Measurements from ENCODE around the gene WDR13.
A peak's percentile ranks its signal among the peaks of the same experiment; 100 is the strongest.
"Not testable (repeated sequence)": the region's sequence is repeated elsewhere in the genome, so short reads cannot be mapped to it uniquely, and the experiment has no call there.

WDR13 gene

DNA sequence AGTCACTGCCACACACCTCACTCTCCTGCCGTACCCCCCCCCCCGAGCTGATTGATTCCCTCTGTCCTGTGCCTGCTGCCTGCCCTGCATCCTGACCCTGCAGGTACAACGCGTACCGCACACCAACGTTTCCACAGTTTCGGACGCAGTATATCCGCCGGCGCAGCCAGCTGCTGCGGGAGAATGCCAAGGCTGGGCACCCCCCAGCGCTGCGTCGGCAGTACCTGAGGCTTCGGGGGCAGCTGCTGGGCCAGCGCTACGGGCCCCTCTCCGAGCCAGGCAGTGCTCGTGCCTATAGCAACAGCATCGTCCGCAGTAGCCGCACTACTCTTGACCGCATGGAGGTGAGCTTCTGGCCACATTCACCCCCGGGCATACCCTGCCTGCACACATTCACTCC lies 1.3 kb downstream of the WDR13 start:
- no peak for DNase-seq

DNA sequence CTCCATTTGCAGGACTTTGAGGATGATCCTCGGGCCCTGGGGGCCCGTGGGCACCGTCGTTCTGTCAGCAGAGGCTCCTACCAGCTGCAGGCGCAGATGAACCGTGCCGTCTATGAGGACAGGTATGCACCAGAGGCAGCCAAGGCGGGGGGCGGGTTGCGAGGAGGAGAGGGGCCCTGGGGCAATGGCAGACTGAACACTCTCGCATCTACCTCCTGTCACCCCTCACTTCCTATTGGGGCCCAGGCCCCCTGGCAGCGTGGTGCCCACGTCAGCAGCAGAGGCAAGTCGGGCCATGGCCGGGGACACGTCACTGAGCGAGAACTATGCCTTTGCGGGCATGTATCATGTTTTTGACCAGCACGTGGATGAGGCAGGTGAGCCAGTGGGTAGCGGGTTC lies 2.0 kb downstream of the WDR13 start:
- DNase-seq, result no peak

DNA sequence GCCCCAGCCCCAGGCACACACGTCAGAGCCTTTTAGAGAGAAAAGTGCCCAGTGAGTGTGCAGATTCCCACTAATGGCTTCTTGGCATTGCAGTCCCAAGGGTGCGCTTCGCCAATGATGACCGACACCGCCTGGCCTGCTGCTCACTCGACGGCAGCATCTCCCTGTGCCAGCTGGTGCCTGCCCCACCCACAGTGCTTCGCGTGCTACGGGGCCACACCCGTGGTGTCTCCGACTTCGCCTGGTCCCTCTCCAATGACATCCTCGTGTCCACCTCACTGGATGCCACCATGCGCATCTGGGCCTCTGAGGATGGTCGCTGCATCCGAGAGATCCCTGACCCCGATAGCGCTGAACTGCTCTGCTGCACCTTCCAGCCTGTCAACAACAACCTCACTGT lies 2.9 kb downstream of the WDR13 start:
- no peak for DNase-seq

DNA sequence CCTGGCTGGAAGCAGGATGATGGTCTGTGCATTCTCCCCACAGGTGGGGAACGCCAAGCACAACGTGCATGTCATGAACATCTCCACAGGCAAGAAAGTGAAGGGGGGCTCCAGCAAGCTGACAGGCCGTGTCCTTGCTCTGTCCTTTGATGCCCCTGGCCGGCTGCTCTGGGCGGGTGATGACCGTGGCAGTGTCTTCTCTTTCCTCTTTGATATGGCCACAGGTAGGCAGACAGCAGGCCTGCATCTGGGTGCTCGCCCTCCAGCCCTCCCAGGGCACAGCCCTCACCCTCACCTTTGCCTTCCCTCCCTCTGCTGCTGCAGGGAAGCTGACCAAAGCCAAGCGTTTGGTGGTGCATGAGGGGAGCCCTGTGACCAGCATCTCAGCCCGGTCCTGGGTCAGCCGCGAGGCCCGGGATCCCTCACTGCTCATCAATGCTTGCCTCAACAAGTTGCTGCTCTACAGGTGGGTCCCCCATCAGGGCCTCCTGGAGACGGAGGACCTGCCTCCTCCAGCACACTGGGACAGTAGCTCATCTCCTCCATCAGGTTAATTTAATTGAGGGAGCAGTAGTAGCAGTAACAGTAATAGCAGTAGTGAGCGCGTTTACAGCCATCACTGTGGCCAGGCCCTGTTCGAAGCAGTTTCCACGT lies 4.6 kb downstream of the WDR13 start:
- no peak for DNase-seq

DNA sequence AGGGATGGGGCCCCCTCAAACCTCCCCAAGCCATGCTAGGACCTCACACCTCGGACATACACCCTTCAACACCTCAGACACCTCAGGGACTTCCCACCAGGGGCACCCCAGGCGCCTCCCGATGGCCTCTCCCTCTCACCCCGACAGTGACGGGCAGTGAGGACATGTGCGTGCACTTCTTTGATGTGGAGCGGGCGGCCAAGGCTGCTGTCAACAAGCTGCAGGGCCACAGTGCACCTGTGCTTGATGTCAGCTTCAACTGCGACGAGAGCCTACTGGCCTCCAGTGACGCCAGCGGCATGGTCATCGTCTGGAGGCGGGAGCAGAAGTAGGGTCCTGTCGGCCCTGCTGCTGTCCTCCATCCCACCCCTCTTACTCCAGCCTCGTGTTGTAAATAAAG lies 7.4 kb downstream of the WDR13 start:
- DNase-seq, result no peak

DNA sequence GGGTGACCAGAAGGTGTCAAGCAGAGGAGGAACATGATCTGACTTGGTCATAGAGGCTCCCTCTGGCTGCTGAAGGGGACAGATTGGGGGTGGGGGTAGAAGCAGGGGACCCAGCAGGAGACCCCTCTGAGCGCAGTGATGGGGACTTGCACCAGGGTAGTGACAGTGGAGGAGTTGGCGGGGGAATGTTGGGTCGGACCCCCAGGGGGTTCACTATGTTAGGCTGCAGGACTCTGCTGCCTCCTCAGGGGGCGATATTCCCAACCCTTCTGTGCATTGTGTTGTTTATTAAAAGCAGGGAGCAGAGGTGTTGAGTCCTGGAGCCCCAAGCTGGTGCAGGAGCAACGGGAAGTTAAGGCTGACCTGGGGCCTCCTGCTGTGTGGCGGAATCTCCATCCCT lies 8.8 kb downstream of the WDR13 start:
- no peak for DNase-seq

DNA sequence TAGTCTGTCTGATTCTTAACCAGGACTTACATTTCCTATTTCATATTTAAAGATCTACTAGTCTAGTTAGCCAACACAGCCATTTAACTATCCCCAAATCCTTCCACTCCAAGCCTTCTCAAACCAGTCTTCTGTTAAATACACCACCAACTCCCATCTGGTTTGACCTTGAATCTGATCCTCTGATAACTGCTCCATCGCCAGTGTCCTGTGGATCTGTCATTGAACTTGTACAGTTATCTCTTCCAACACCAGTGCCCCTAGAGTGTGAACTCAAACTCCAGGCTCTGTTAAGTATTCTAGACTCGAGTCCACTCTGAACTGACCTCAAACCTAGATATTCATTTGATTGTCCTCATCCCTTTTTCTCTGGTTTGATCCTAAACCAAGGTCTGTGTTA lies 14.4 kb downstream of the WDR13 start:
- no peak for DNase-seq

DNA sequence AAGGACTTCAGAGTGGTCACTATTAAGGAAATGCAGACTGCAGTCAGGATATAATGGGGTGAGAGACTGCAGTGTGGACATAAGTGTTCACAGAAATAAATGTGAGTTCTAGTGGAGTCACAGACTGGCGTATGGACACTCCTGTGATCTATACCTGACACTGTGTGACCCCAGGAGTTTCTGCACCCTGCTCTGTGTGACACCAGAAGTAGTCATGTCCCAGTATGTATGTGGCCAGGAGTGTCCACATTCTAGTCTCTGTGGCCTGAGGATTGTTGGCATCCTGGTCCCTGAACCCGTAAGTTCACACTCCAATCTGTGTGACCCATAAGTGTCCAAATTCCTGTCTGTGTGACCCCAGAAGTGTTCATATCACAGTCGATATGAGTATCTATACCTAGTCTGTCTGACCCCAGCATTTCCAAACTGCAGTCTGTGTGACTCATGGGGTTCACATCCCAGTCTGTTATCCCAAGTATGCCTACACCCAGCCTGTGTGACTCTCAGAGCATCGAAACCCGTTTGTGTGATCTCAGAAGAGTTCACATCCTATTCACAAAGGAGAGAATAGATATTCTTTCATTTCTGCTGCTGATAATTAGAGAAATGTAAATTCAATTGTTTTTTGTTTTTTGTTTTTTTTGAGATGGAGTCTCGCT lies 16.3 kb downstream of the WDR13 start:
- no peak for DNase-seq

DNA sequence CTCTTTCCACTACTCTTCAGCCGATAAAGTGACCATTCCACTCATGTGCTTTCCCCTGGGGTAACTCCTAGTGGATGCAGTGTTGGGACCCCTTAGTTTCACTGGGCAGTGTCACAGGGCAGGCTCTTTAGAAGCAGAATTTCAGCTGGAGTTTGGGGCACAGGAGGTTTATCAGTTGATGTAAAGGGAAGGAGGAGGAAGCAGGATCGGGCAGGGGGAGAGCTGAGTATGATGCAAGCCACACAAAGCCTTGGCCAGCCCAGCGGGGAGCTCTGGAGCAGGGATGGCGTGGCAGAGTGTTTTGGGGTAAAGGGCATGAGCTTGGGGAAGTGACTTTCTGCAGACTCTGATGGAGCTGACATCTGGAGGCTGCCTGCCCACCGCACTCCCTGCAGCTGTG lies 19.3 kb downstream of the WDR13 start:
- no peak for DNase-seq

DNA sequence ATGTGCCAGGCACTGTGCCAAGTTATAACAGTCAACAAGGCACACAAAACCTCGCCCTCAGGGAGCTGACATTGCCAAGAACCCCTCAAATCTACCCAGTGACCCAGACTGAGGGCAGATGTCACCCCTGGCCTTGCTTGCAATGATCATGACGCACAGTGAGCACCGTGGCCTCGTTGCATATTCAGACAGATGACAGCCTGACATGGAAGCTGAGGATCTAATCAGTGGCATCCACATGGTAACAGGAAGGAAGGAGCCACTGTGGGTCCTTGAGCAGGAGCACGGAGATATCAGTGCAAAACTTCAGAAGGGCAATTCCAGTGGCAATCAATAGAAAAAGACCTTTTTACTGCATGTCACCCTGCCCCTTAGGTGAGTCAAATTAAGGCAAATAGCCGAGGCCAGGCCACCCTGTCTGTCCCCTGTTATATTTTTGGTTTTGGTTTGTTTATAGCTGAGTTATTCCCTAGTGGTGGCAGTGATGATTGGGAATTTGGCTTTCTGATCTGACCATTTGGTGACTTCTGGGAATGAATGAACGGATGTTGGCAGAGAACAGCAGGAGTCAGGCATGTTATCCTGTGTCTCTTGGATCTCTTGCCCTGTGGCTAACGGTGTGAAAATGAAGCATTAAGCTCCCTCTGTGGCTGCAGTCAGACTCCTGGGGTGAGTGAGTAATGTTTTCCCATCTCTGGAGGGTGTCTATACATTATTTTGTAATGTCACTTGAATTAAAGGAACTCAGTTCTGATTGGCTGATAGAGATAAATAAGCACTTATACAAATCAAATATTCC lies 20.4 kb downstream of the WDR13 start:
- no peak for DNase-seq

DNA sequence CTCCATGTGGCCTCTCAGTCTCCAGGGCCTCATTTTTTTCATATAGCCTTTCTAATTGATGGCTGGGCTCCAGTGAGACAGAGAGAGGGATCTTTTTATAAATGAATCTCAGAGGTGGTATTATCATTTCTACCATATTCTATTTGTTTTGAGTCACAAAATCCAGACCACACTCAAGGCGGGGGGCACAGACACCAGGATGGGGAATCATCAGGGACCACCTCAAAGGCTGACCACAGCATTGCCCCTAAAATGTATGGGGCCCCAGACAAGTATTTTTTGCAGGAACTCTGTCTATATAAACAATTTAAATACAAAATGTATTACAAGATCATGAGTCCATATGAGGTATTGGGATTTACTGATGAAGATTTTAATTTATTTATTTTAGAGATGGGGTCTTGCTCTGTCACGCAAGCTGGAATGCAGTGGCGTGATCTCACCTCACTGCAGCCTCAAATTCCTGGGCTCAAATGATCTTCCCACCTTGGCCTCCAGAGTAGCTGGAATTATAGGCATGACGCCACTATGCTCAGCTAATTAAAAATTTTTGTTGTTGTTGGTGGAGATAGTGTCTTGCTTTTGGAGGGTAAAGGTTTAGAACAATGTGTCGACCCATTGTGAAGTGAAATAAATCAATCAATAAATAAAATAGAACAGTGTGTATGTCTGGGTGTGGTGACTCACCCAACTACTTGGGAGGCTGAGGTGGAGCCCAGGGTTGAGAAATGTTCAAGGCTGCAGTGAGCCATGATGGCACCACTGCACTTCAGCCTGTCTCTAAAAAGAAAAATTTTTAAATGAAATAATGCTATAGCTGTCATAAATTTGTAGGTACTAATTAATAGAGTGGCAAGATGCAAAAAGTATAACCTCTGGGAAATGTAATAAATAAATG lies 29.4 kb downstream of the WDR13 start:
- no peak for DNase-seq

DNA sequence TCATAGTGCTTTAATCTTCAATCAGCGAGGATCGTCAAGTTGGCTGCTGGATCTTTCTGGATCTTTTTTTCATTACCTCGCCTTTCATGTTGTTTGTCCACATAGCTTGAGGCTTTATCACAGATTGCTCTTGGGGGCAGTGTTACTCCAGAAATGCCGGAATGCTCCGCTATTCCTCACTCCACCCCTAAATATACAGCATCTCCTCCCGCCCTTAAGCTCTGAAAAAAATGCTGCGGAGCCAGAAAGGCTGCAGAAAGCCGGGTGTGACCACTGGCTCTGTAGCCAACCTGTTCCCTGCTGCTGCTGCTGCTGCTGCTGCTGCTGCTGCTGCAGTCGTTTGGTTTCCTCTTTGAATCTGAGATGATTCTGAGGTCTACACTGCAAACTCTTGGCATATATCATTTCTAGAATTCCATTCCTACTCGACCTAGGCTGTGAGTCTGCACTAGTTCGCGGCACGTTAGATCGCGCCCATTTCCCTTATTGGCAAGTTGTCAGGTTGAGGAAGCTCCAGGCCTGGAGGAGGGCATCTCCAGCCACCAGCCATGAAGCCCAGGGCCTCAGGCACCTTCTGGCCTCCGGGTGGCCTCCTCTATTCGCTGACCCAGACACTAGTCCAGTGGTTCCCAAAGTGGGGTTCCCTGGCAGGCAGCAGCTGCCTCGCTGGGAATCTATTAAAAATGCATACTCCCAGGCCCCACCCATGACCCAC lies 34.2 kb downstream of the WDR13 start:
- DNase-seq, result peak; percentile 38

DNA sequence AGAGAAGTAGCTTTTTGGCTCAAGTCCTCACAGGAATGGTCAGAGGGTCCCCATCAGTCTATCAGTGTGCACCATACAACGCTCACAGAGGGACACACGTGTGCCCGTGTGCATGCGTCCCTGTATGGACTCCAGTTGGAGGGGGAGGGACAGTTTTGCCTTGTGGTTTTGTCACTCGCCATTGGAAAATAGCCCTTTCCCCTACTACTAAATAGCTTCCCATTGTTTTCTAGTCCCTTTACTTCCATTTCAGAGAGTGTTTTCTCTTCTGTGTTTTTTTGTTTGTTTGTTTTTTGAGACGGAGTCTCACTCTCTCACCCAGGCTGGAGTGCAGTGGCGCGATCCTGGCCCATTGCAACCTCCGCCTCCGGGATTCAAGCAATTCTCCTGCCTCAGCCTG lies 34.9 kb downstream of the WDR13 start:
- DNase-seq, result no peak

DNA sequence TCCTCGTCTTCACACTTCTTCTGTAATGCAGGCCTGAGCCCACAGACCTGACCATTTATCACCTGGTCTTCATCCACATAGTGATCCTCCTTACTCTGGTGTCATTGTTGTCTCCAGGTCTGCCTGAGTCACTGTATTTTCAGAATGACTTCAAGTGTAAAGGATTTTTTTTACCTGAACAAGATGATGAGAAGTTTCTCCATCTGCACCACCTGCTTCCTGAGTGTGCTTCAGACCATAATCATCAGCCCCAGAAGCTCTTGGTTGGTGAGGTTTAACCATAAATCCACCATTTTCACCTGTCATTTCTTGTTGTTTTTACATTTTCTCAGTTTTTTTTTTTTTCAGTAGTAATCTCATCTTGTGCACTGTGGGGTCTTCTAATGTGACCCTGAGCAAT lies 39.0 kb downstream of the WDR13 start:
- DNase-seq, result no peak

DNA sequence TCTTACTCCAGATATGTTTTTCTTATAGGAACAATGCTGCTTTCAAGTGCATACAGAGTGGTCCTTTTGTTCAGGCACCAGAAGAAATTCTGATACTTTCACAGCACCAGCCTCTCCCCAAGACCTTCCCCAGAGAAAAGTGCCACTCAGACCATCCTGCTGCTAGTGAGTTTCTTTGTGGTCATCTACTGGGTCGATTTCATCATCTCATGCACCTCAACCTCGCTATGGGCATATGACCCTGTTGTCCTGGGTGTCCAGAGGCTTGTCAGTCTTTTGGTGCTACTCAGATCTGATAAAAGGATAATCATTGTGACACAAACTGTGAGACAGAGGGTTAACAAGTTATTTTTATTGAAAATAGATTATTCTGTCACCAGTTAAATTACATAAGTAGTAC lies 39.5 kb downstream of the WDR13 start:
- DNase-seq, result no peak

DNA sequence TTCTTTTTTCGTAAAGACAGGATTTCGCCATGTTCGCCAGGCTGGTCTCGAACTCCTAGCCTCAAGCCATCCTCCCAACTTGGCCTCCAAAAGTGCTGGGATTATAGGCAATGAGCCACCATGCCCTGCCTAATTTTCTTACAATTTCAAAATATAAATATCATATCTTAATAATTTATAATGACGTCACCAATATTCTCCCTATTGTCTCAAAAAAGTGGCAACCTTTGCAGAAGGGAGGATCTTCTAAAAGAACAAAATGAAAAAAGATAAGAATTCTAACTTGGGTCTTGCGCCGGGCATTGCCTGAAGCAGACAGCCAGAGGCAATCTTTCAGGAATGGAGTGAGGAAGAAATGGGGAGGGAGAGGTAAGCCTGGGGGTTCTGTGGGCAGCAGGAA lies 48.4 kb downstream of the WDR13 start:
- no peak for DNase-seq

DNA sequence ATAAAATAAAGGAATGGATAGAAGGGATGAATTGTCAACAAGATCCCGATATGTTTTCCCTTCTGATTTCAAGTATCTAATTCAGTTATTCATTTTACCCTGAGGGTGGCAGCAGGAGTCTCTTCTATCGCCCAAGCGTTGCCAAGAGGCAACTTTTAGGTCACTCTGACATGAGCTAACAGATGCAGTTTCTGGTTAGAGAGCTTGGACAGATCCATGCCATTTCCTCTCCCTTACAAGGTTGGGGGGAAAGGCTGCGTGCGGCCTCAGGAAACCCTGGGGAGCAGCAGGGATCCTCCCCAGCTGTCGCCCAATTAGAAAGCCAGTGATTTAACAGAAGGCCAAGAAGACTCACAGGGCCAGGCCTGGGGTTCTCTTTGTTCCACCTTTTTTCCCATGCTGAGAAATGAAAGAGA lies 51.1 kb downstream of the WDR13 start:
- DNase-seq, result peak; percentile 4

DNA sequence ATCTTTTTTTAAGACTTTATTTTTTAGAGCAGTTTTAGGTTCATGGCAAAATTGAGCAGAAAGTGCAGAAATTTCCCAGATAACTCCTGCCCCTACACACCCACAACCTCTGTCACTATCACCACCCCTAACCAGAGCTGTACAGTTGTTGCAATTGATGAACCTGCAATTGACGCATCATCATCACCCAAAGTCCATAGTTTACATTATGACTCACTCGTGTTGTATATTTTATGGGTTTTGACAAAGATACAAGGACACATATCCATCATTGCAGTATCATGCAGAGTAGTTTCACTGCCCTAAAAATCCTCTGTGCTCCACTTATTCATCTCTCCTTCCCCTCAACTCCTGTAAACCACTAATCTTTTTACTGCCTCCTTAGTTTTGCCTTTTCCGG lies 51.8 kb downstream of the WDR13 start:
- no peak for DNase-seq

DNA sequence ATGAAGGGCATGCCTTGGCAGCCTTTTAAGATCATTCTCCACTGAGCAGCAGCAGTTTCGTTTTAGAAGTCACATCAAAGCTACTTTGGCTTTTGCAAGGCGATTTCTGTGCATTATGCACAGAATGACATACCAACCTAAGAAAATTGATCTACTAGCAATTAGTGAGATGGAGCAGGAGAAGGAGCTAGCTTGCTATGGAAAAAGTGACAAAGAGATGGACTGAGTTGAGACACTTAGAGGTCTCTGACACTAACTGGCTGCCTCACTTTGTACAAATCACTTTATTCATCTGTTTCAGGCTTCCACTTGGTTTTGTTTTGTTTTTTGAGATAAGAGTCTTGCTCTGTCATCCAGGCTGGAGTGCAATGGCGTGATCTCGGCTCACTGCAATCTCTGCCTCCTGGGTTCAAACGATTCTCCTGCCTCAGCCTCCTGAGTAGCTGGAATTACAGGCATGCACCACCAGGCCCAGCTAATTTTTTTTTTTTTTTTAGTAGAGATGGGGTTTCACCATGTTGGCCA lies 54.8 kb downstream of the WDR13 start:
- not testable (repeated sequence) for DNase-seq

DNA sequence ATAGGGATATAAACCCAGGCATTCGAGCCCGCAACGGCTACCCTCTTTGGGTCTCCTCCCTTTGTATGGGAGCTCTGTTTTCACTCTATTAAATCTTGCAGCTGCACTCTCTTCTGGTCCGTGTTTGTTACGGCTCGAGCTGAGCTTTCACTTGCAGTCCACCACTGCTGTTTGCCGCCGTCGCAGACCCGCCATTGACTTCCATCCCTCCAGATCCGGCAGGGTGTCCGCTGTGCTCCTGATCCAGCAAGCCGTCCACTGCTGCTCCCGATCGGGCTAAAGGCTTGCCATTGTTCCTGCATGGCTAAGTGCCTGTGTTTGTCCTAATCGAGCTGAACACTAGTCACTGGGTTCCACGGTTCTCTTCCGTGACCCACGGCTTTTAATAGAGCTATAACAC lies 57.5 kb downstream of the WDR13 start:
- not testable (repeated sequence) for DNase-seq
